ENCODE results near the gene SHISAL2A. TPM values are rescaled to one million over a fixed set of nuclear protein-coding genes. Genes with fewer than 3 reads are reported as not detected.

SHISAL2A gene
- total and polyA plus RNA-seq, 2 of the 4 experiments (the other 2 are of a cell fraction): not detected

GRCh38 chr1:52615489-52616042 is 17.4 kb upstream of the SHISAL2A start:
- no peak overlapping the region for H3K4me2 ChIP-seq (ENCODE audit: low read depth, low read length)
- H3K9me3 ChIP-seq (ENCODE audit: control insufficient read depth, insufficient read depth, low read length): peaks cover under 1% of the 10 kb centered on the region; the same call in 1 of the 2 replicates

More at GRCh38 chr1:52615489-52616042, 17.4 kb upstream of the SHISAL2A start:
- Histone ChIP-seq H3K27me3 (ENCODE audit: control insufficient read depth, insufficient read depth, low read length) (peaks cover 22% of the 10 kb centered on the region), H3K4me1 (ENCODE audit: control insufficient read depth, insufficient read depth, low read length) (no peaks in the 10 kb centered on the region), H3K9ac (ENCODE audit: low read depth, low read length) (no peak overlapping the region), H3K36me3 (ENCODE audit: control insufficient read depth, insufficient read depth, low read length) (no peaks in the 10 kb centered on the region), H3K23ac (ENCODE audit: low read depth, low read length) (no peak overlapping the region), H2AK9ac (replicated peaks; ENCODE audit: low read depth, low read length, poor library complexity) (no peak overlapping the region), H4K5ac (ENCODE audit: low read depth, low read length) (no peak overlapping the region), H3K56ac (ENCODE audit: extremely low read depth, insufficient read depth, low read length) (no peak overlapping the region), H3K14ac (replicated peaks; ENCODE audit: low read depth, low read length) (no peak overlapping the region), H4K20me1 (ENCODE audit: insufficient read depth, low read length) (no peaks in the 10 kb centered on the region), H3K79me1 (ENCODE audit: low read depth in 1 of 2, low read length in 2 of 2) (no peaks in the 10 kb centered on the region), H2BK5ac (ENCODE audit: low read depth, low read length, poor library complexity, severe bottlenecking) (no peak overlapping the region), H4K8ac (ENCODE audit: low read depth in 2 of 2, low read length in 2 of 2) (no peak overlapping the region), H2BK15ac (ENCODE audit: low read depth, low read length) (no peak overlapping the region), H3K9me1 (ENCODE audit: insufficient read depth, low read length) (no peaks in the 10 kb centered on the region), H2AFZ (replicated peaks; ENCODE audit: low read length, poor library complexity) (no peak overlapping the region), H3K18ac (ENCODE audit: low read depth, low read length) (no peak overlapping the region), H3K4me3 (ENCODE audit: insufficient read depth, low read depth, low read length) (no peak overlapping the region), H2BK120ac (ENCODE audit: low read depth, low read length) (no peak overlapping the region), H2BK20ac (ENCODE audit: low read depth, low read length) (no peak overlapping the region), H3K4ac (ENCODE audit: low read depth, low read length) (no peak overlapping the region), H2AK5ac (ENCODE audit: low read depth, low read length) (no peak overlapping the region), H3K27ac (ENCODE audit: insufficient read depth, low read length) (no peak overlapping the region), H4K91ac (ENCODE audit: insufficient read depth, low read depth, low read length) (no peak overlapping the region)
- BruUV-seq (replicated peaks): no TSS peak
- no peak for DNase-seq
- TF ChIP-seq CHD1 (IDR thresholded peaks at IDR 0.05; ENCODE audit: low read depth, low read length) (no peak), CTCF (conservative IDR thresholded peaks at IDR 0.05; ENCODE audit: low read depth, low read length) (no peak), MXI1 (IDR thresholded peaks at IDR 0.05; ENCODE audit: borderline replicate concordance, low read depth, low read length) (no peak), BHLHE40 (IDR thresholded peaks at IDR 0.05; ENCODE audit: low read depth, low read length) (no peak), FOS (IDR thresholded peaks at IDR 0.05; ENCODE audit: low read depth, low read length) (no peak), SMC3 (IDR thresholded peaks at IDR 0.05; ENCODE audit: low read depth, low read length) (no peak), RAD21 (IDR thresholded peaks at IDR 0.05; ENCODE audit: low read length) (no peak), CEBPB (IDR thresholded peaks at IDR 0.05; ENCODE audit: low read depth, low read length) (no peak)
- POLR2A ChIA-PET (ENCODE audit: unreplicated experiment): no interaction called here
- intact Hi-C loops (cut with micrococcal nuclease): no loop called here
- WGBS, 2 experiments (ENCODE audit: extremely low coverage in 2 of 2, insufficient read length in 1 of 2): 90% methylated on average over 2 of the region's 5 CpGs; no CpG with 5 or more reads in 1 of the 2 experiments
- in situ Hi-C loops (cut with MboI; ENCODE audit: low sequenced_read_pairs): no loop called here
- dilution Hi-C loops (cut with HindIII; ENCODE audit: low sequenced_read_pairs, unreplicated experiment): no loop called here
- CTCF ChIA-PET: interaction anchor here (0.7 kb wide), 1 partner anchor 13 kb away, joined by 3 read pairs; no protein-coding TSS in a partner anchor
- no peak for ATAC-seq (ENCODE audit: low read depth)
